ENCODE measurements around the gene MUC6.

The MUC6 gene

DNA sequence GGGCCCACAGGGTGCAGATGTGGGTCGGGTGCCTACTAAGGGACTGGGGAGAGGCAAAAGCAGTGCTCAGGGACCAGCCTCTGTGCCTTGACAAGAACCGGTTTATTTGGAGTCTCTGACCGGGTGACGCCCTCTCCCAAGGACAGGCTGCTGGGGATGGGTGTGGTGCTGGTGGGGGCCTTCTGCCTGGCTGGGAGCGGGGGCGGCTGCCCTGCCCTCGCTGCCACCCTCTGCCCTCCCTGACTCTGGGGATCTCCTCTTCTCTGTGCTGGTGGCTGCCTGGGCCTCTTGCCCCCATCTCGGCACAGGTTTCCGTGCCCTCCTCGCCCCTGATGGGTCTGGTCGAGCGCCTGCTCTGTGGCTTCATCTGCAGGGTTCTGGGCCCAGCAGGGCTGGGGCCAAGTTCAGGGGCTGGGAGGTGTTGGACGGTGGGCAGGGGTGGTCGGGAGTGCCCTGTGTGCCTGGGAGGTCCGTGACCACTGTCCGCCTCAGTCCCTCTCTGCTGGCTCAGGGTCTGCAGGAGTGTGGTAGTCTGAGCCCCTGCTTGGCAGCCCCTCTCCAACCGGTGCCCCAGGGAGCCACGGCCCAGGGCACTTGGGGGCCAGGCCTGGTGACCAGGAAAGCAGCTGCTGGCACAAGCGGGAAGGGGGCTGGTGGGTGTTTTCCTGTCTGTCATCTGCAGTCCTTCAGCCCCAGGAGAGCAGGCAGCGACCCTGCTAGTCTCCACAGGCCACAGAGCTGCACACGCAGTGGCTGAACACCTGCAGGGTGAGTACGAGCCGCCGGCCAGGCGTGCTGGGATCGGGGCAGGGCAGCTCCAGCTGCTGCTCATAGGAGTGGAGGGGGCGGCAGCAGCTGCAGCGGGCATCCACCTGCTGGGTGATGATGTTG, 23.5 kb downstream of the MUC6 start:
- DNase-seq (ENCODE audit: extremely low read depth, low read depth): no peak
- TF ChIP-seq, protein P1, sequence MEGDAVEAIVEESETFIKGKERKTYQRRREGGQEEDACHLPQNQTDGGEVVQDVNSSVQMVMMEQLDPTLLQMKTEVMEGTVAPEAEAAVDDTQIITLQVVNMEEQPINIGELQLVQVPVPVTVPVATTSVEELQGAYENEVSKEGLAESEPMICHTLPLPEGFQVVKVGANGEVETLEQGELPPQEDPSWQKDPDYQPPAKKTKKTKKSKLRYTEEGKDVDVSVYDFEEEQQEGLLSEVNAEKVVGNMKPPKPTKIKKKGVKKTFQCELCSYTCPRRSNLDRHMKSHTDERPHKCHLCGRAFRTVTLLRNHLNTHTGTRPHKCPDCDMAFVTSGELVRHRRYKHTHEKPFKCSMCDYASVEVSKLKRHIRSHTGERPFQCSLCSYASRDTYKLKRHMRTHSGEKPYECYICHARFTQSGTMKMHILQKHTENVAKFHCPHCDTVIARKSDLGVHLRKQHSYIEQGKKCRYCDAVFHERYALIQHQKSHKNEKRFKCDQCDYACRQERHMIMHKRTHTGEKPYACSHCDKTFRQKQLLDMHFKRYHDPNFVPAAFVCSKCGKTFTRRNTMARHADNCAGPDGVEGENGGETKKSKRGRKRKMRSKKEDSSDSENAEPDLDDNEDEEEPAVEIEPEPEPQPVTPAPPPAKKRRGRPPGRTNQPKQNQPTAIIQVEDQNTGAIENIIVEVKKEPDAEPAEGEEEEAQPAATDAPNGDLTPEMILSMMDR (IDR thresholded peaks at IDR 0.05; ENCODE audit: low read depth, low read length): no peak

DNA sequence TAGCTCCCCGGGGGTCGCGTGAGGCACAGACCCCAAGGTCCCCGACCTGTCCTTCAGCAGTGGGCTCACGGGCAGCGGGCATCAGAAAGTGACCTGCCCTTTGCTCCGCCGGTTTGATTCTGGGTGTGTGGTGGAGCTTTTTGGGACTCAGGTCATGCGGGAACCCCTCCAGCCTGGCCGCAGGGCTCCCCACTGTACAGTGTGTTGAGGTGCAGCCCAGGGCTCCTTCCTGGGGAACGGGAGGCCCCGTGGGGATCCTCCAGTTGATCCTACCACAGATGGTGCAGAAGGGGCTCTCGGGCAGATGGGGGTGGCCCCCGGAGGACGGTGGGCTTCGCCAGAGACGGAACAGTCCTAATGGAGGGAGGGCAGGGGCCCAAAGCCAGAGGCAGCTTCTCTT, 24.2 kb downstream of the MUC6 start:
- DNase-seq (ENCODE audit: extremely low read depth, low read depth): no peak
- TF ChIP-seq, protein P1 (IDR thresholded peaks at IDR 0.05; ENCODE audit: low read depth, low read length): no peak

DNA sequence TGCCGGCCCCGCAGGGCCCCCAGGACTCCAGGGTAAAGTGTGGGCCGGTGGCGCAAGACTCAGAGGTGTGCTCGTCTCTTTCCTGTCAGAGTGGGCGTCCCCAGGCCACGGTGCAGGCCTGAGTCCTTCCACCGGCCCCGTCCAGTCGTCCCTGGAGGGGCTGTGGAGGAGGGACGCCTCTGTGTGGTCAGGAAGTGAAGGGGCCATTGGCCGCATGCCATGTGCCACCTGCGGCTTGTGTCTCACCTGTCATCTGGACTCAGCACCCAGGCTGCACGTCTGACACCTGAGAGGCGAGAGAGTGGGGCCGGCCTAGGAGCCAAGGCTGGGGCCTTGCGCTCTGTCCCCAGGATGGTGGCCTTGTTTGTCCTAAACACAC, 25.2 kb downstream of the MUC6 start:
- TF ChIP-seq, protein P1 (IDR thresholded peaks at IDR 0.05; ENCODE audit: low read depth, low read length): no peak
- DNase-seq (ENCODE audit: extremely low read depth, low read depth): no peak

DNA sequence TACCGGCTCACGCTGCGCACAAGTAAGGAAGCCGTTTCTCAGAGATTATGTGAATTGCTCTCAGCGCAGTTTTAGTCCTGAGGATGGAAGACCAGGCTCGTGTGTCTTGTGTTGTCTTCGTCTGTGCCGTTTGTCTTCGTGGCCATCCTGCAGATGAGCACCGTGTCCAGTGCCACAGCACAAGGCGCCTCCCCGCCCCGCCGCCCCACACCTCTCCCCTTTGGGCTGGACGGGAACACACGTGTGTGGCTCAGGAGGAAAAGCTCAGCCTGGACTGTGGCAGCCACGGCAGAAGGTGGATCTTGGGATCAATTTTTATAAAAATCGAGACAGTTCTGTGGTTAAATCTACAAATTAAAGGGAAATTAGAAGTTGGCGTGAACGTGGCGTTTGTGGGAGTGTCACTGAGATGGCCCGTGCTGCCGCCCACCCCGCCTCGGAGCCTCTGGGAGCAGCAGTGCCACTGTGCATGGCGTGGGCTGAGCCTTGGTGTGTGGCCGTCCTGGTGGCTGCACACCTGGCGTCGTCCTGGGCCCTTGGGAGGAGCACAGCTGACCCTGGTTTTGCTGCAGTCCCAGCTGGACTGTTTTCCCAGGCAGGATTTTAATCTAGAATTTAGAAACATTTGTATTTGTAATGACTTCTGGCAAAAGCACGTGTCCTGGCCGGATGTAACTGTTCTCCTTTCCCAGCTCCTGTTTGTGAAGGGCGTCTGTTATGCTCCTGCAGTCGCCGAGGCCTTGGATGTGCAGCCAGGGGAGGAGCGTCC, 25.8 kb downstream of the MUC6 start:
- TF ChIP-seq, protein P1 (IDR thresholded peaks at IDR 0.05; ENCODE audit: low read depth, low read length): no peak
- no peak for DNase-seq (ENCODE audit: extremely low read depth, low read depth)

DNA sequence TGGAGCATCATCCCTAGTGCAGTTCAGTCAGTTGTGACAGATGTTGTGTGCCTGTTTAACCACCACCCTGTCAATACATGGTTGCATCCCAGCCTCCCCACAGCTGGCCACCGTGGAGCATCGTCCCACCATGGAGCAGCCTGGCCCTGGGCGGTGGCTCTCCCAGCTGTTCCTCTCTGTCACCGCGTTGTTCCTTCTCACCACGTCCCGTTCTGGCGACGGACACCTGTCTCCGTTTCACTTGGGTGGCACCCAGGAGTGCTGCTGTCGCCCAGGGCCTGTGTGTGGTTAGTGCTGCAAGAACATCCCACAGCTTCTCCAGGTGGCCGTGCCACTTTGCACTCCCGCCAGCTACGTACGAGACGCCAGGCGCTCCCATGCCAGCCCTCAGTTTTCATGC, 26.5 kb downstream of the MUC6 start:
- no peak for DNase-seq (ENCODE audit: extremely low read depth, low read depth)
- TF ChIP-seq, protein P1 (IDR thresholded peaks at IDR 0.05; ENCODE audit: low read depth, low read length): no peak

DNA sequence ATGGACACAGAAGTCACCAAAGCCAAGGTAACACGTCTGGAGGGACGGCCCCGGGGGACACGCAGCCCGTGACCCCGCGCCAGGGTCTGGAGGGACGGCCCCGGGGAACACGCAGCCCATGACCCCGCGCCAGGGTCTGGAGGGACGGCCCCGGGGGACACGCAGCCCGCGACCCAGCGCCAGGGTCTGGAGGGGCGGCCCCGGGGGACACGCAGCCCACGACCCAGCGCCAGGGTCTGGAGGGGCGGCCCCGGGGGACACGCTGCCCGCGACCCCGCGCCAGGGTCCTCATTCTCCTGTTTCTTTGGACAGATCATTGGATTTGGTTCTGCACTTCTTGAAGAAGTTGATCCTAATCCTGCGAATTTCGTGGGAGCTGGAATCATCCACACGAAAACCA, 27.1 kb downstream of the MUC6 start:
- TF ChIP-seq, protein P1 (IDR thresholded peaks at IDR 0.05; ENCODE audit: low read depth, low read length): no peak
- DNase-seq (ENCODE audit: extremely low read depth, low read depth): no peak

DNA sequence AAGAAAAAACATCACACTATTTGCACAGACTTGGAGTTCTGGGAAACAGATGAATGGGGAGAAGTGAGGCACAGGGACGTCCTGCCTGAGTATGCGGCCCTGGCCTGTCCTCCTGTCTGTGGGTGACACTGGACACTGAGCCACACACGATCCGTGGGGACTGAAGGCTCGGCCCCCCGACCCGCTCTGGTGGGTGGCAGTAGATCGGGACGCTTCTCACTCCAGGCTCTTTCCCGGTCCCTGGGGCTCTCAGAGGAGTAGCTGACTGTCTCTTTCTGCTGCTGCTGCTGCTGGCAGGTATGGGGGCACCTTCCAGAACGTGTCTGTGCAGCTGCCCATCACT, 27.7 kb downstream of the MUC6 start:
- no peak for DNase-seq (ENCODE audit: extremely low read depth, low read depth)
- TF ChIP-seq, protein P1 (IDR thresholded peaks at IDR 0.05; ENCODE audit: low read depth, low read length): no peak
